GM12892 (cell line): ENCODE results near the gene DGCR8.

Experiments used
- DNase-seq: peaks from one replicate; pipeline ENCODE4 v3.0.0; 2011; ENCODE audit not compliant: insufficient read length
- FAIRE-seq: peaks from 2 replicates; lab custom pipeline; 2011; peaks lifted over from hg19 to GRCh38; lab: Jason Lieb, UNC
- POLR2A ChIP-seq: IDR thresholded peaks from 2 replicates; pipeline ENCODE4 v1.6.1; 2011; ENCODE audit warnings: low read depth, low read length, control low read depth
- POLR2AphosphoS5 ChIP-seq: IDR thresholded peaks from 2 replicates; pipeline ENCODE4 v1.6.1; 2011; ENCODE audit warnings: low read depth, low read length, control low read depth
- TAF1 ChIP-seq: IDR thresholded peaks from 2 replicates; pipeline ENCODE4 v1.6.1; 2011; ENCODE audit warnings: low read depth, mild to moderate bottlenecking, control low read depth, low read length, borderline replicate concordance

DGCR8 gene

DNA sequence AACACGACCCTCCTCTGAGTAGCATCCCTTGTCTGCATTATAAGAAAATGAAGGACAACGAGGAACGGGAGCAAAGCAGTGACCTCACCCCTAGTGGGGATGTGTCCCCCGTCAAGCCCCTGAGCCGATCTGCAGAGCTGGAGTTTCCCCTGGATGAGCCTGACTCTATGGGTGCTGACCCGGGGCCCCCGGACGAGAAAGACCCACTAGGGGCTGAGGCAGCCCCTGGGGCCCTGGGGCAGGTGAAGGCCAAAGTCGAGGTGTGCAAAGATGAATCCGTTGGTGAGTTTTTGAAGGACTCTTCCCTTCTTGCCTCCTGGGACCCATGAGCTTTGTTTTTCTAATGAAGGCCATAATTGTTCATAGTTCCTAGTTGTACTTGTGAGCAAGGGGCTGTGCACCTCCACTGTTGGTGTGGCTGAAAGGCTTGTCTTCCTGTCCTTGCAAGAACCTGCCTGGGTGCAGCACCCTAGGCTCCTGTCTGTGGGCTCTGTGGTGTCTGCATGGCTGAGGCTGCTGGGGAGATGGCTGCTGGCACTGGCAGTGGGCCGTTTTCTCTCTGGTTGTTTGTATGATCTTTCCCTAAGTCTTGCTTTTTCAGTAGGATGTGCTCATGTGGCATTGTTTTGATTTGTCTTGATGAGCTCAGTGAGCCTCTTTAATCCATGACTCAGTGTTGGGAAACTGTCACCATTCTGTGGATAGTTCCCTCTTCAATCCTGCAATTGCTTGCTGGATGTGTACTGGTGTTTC, 10.1 kb downstream of the DGCR8 start:
- DNase-seq (no peak), FAIRE-seq (no peak)
- TF ChIP-seq POLR2A, result no peak
- TF ChIP-seq TAF1, result no peak
- TF ChIP-seq POLR2AphosphoS5, result no peak

DNA sequence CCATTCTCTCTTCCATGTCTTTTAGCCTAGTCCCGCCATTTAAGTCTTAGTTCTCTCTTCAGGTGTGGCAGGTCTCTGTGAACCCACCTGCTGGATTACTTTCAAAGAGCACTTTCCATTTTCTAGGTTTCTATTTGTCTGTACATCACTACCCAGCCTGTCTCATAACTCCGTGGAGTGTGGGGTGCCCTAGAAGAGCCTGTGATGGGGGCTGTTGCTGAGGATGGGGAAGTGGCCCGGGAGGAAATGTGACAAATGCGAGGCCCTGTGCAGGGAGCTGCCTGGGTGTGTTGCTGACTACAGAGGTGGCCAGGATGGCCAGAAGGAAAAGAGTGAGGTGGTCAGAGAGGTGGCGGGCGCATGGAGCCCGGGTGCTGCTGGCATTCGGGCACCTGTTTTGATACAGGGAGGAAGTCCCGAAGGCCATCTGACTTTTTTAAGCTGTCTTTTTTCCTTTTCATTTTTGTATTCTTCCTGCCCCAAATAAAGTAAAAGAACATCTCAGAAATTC, 10.7 kb downstream of the DGCR8 start:
- FAIRE-seq (no peak), DNase-seq (no peak)
- TF ChIP-seq POLR2A (no peak), TAF1 (no peak), POLR2AphosphoS5 (no peak)

DNA sequence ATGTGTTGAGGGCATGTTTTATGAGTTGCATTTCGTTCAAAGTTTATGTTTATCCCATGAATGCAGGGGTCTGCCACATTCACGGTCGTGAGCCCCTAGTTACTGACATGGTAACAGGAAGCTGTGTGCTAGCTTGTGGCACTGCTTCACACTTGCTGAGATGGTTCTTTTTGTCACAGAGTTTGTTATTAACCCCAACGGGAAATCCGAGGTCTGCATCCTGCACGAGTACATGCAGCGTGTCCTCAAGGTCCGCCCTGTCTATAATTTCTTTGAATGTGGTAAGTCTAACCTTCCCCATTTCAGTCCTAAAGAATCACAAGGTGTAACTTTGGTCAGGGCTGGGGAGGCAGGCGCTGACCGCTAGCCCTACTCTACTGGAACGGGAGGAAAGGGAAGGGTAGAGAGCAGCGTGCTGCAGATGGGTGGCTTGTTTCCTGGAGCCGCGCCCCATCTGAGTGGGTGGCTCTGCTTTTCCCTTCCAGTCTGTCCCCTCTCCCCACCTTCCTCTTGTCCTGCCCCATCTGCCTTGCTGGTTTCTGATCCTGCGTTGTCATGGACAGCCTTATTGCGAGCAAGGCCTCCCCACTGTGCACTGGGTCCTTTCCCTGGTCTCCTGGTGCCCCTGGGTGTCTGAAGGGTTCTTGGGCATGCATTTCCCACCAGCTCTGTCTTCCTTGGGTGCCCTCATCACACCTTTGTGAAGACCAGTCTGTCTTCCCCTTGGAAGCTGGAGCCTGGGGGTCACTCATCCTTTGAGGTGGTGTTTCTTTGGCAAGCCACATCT, 11.8 kb downstream of the DGCR8 start:
- FAIRE-seq, result no peak
- TF ChIP-seq POLR2AphosphoS5 (no peak), POLR2A (no peak), TAF1 (no peak)

DNA sequence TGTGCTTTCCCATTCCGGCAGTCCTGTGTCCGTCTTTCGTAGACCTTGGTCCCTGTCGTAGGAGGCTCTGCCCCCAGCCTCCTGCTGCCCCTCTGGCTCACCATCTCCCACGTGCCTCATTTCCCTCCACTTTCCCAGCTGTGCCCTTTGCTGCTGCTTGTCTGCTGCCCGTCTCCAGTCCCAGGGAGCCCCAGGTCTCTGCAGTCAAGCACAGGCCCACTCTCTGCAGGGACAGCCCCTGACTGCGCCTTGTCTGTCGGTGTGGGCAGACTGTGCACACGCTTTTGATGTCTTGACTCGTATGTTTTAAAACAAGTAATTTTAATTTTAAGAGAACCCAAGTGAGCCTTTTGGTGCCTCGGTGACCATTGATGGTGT, 12.4 kb downstream of the DGCR8 start:
- FAIRE-seq (no peak), DNase-seq (no peak)
- TF ChIP-seq TAF1 (no peak), POLR2AphosphoS5 (no peak), POLR2A (no peak)

More for the DNA sequence above, 11.8 kb downstream of the DGCR8 start:
- DNase-seq, result no peak

DNA sequence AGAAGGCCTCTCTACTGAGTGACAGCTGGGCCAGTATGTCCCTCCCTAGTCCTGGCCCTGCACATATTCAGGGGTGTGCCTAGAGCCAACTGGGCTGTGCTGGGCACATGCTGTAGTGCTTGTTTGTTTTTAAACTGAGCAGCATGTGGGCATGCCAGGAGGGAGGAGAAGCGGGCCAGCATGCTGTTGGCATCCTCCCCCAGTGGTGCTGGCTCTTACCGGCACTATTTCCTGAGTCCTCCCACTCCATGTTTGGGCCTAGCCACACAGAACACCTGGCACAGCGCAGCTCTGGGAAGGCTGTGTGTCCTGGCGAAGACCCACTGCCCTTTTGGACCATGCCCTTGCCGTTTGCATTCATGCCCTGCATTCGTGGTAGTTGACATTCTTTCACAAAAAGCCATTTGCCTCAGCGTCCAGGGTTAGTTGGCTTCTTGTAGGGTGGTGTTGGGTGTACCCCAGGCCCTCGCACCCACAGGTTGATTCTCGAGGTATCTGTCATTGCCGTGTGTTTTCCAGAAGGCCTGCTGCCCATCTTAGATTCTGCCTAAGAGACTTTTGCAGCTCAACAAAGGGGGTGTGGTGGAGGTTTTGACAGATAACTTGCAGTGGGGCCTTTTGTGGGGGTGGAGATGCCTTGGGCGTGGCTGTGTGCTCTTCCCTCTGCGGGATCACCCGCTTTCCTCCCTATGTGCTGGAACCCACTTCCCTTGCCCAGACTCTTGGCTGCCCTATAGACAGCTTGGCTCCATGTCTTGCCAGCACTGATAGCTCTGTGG, 13.6 kb downstream of the DGCR8 start:
- TF ChIP-seq POLR2A (no peak), TAF1 (no peak), POLR2AphosphoS5 (no peak)
- DNase-seq (no peak), FAIRE-seq (no peak)

DNA sequence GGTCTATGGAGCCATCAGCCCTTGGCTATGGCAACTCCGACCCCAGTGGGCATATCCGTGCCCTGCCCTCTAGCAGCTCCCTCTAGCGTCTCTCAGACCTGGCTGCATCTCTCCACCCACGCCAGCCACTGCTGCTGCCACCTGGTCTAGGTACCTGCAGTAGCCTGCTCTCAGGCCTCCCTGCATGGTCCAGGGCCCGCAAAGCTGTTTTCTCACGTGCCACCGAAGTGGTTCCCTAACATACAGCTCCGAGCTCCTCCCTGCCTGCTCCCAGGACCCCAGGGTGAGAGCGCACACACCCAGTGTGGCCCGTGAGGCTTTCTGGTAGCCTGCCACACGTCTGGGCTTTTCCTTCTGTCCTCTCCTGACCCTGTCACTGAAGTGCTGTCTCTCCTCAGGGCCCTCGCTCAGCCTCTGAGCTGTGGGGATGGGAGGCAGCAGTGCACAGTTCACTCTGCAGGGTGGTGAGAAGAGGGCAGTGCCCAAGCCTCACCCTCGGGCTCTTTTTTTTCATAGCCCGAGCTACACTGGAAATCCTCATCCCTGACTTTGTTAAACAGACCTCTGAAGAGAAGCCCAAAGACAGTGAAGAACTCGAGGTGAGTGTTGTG, 14.3 kb downstream of the DGCR8 start:
- DNase-seq (no peak), FAIRE-seq (no peak)
- TF ChIP-seq TAF1, result no peak
- no peak for TF ChIP-seq POLR2AphosphoS5
- no peak for TF ChIP-seq POLR2A

DNA sequence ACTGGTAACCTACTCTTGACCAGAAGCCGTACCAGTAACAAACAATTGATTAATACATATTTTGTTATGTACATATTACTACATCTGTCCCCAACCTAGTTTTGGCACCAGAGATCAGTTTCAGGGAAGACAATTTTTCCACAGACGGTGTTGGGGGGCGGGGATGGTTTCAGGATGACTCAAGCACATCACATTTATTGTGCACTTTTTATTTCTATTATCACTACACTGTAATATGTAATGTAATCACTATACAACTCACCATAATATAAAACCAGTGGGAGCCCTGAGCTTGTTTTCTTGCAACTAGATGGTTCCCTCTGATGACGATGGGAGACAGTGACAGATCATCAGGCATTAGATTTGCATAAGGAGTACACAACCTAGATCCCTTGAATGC, 15.5 kb downstream of the DGCR8 start:
- DNase-seq (no peak), FAIRE-seq (no peak)
- TF ChIP-seq POLR2A (no peak), POLR2AphosphoS5 (no peak), TAF1 (no peak)

DNA sequence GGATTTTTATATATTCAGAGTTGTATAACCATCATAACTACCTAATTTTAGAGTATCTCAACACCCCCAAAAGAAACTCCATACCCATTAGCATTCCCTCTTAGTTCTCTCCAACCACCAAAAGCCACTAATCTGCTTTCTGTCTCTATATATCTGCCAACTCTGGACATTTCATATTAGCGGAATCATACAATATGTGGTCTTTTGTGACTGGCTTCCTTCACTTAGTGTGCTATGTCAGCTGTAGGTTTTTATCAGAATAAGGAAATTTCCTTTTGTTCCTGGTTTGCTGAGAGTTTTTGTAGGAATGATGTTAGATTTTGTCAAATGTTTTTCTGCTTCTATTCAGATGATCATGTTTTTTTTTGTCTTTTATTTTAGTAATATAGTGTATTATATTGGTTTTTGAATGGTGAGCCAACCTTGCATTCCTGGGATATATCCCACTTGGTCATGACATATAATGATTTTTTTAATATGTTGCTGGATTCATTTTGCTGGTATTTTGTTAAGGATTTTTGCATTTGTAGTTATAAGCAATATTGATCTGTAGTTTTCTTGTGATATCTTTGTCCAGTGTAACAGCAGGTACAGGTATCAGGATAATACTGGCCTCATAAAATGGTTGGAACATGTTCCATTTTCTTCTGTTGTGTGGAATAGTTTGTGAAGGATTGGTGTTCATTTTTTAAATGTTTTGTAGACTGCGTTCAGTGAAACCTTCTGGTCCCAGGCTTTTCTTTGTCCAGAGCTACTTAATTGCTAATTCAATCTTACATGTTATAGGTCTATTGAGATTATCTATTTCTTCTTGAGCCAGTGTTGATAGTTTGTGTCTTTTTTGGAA, 16.8 kb downstream of the DGCR8 start:
- no peak for DNase-seq
- FAIRE-seq, result no peak
- TF ChIP-seq TAF1 (no peak), POLR2AphosphoS5 (no peak), POLR2A (no peak)

DNA sequence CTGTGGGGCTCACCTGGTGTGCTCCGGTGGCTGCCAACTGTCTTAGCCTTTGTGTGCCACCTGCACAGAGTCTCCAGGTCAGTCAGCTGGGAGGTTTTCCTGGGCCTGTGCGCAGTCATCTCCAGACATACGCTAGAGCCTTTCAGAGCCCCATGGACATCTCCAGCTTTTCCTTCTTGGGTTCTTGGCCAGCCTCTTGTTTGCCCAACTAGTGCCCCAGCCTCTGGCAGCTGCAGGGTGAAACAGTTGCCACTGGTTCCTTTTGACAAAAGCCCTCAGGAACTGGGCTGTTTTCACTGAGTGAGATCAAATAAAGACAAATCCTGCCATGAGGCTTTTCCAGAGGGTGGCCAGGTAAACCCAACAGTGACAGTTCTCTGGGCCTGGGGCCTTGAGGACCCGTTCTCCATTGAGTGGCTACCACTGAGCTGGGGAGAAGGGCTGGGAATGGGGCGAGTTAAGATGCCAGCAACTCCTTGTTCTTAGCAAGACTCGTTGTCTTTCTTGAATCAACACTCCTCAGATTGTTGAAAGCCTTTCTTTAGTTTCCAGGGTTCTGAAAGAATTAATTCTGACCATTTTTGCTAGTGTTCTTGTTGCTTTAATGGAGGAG, 19.2 kb downstream of the DGCR8 start:
- TF ChIP-seq POLR2A (no peak), POLR2AphosphoS5 (no peak), TAF1 (no peak)
- no peak for DNase-seq
- FAIRE-seq, result no peak

DNA sequence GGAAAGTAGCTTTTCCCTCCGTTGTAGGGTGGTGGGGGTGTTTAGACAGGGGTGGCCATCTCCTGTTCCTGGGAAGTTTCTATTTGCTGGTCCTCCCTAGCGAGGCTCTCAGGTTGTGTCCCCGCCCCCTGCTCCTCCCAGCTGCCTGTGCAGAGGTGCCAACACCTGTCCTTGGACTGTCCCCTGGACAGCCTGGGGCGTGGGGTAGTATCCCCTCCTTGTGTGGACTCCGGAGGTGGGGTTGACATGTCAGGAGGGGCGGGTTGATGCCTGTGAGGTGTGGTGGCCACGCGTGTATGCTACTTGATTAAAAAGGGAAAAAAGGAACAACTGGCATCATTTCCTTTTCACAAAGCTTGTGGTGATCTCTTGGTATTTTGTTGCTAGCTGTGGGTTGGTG, 21.6 kb downstream of the DGCR8 start:
- TF ChIP-seq TAF1, result no peak
- no peak for FAIRE-seq
- DNase-seq, result no peak

DNA sequence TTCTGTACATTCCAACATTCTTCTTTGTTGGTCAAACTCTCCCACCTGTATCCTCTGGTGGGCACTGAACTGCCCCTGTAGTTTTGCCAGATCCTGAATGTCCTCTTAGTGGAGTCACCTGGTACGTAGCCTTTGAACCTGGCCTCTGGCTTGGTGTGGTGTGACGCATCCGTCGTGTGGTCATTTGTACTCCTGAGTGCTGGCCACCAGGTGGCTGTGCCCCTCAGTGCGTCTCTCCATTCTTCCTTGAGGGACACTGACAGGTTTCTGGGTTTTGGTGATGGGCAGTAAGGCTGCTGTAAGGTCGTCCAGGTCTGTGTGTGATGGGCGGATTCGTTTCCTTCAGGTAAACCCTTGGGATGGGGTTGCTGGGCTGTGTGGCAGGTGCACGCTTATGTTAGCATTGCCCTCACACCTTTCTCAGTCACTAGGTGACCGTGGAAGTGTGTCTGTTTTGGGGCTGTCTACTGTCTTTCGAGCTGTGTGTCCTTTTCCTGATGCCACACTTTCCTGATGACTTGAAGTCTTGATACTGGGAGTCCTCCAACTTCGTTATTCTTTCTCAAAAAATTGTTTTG, 22.3 kb downstream of the DGCR8 start:
- TF ChIP-seq TAF1 (no peak), POLR2A (no peak), POLR2AphosphoS5 (no peak)
- no peak for DNase-seq
- FAIRE-seq, result no peak
